ENCODE data around the gene SORCS3.

SORCS3 gene

GRCh38 chr10:105206616-105207015 is 565.5 kb downstream of the SORCS3 start:
- no peak for DNase-seq

GRCh38 chr10:105207476-105207995 is 566.4 kb downstream of the SORCS3 start:
- no peak for DNase-seq

- DNase-seq: no peak
These were observed 569.5 kb downstream of the SORCS3 start for GRCh38 chr10:105210546-105210945.

- no peak for DNase-seq
These were observed 596.6 kb downstream of the SORCS3 start for GRCh38 chr10:105237685-105238084.

GRCh38 chr10:105239311-105240219 is 598.5 kb downstream of the SORCS3 start:
- DNase-seq: no peak

- no peak for DNase-seq
These were observed 600.2 kb downstream of the SORCS3 start for GRCh38 chr10:105241254-105241653.

GRCh38 chr10:105243381-105243780 is 602.3 kb downstream of the SORCS3 start:
- no peak for DNase-seq

- no peak for DNase-seq
These were observed 602.7 kb downstream of the SORCS3 start for GRCh38 chr10:105243825-105244224.

- DNase-seq: no peak
These were observed 606.9 kb downstream of the SORCS3 start for GRCh38 chr10:105247831-105248499.

- DNase-seq: no peak
These were observed 611.8 kb downstream of the SORCS3 start for GRCh38 chr10:105252911-105253310.

- DNase-seq: no peak
These were observed 612.6 kb downstream of the SORCS3 start for GRCh38 chr10:105253515-105254212.

- no peak for DNase-seq
These were observed 617.1 kb downstream of the SORCS3 start for GRCh38 chr10:105258036-105258673.

- no peak for DNase-seq
These were observed 617.6 kb downstream of the SORCS3 start for GRCh38 chr10:105258674-105259065.

- no peak for DNase-seq
These were observed 618.1 kb downstream of the SORCS3 start for GRCh38 chr10:105259201-105259600.

- no peak for DNase-seq
These were observed 621.6 kb downstream of the SORCS3 start for GRCh38 chr10:105262666-105263065.

GRCh38 chr10:105266966-105267539 is 626.0 kb downstream of the SORCS3 start:
- DNase-seq: no peak

GRCh38 chr10:105268961-105269360 is 627.9 kb downstream of the SORCS3 start:
- no peak for DNase-seq

- no peak for DNase-seq
These were observed 628.6 kb downstream of the SORCS3 start for GRCh38 chr10:105269689-105270088.

GRCh38 chr10:105274556-105275070 is 633.5 kb downstream of the SORCS3 start:
- no peak for DNase-seq

GRCh38 chr10:105278439-105278838 is 637.3 kb downstream of the SORCS3 start:
- no peak for DNase-seq

GRCh38 chr10:105279101-105279500 is 638.0 kb downstream of the SORCS3 start:
- no peak for DNase-seq

GRCh38 chr10:105280895-105281294 is 639.8 kb downstream of the SORCS3 start:
- no peak for DNase-seq
